ENCODE measurements around the gene GFRAL.

DNA sequence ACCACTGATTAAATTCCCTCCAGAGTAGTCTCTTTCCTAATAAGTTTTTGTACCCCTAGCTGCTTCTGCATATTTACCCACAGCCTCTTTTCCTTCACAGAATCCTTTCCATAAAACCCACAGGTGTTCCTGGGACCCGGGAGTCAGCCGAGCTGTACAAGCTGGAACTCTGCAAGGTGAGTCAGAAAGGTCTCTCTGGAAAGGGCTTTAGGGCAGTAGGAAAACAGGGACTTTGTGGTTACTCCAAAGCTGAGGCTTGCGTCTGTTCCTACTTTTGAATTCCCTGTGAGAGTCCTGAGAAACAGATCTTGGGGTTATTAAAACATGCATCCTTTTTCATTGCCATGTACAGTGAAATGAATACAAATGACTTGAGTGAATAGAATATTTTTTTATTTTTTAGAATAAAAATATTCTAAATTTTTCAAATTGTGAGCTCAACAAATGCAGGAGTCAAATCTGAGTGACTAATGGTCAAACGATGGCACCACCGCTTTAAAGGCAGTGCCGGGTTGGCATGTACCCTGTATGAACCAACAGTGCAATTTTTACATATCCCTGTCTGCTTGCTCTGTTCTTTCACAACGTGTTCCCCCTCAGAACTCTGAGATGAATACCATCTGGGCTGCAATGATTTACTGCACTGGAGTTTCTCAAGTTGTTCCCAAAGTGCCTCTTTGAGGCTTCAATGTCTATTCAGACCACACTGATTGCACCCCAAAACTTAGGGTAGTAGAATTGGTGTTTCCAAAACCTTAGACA, 78.4 kb downstream of the GFRAL start:
- TF ChIP-seq GATA3 (IDR thresholded peaks at IDR 0.05; ENCODE audit: low read depth, low read length) (no peak), GATA2 (IDR thresholded peaks at IDR 0.05; ENCODE audit: low read depth, low read length) (no peak)

Measured in SH-SY5Y (cell line).